Stomach (tissue), 9 donors: ENCODE results near the gene NUDT5. TPM values are rescaled to one million over a fixed set of nuclear protein-coding genes. Genes with fewer than 3 reads are reported as not detected.
"Not testable (repeated sequence)": the region's sequence is repeated elsewhere in the genome, so short reads cannot be mapped to it uniquely, and the experiment has no call there.

Experiments
- DNase-seq, 2 donors: peaks; one replicate each; pipeline versions ENCODE4 v3.0.0 to v3.0.0-alpha.2; 2013 to 2019
- H3K27ac ChIP-seq, 5 donors: fragments of 200-600 bp in 4 of 5; sonication (generic) in 4 of 5; one replicate each; pipeline ENCODE4 v1.5.1; 2013 to 2019; ENCODE audit warnings: mild to moderate bottlenecking in 1 of 5, moderate library complexity in 1 of 5
- H3K27me3 ChIP-seq, 3 donors: fragments of 200-600 bp; sonication (generic); one replicate each; pipeline ENCODE4 v1.5.1; 2017 to 2019; ENCODE audit warnings: mixed run types in 1 of 3
- H3K36me3 ChIP-seq, 4 donors: fragments of 200-600 bp; sonication (generic); 1 replicate in 3 of 4; 2 replicates in 1 of 4; pipeline ENCODE4 v1.5.1; 2016 to 2019
- H3K4me1 ChIP-seq, 4 donors: fragments of 200-600 bp; sonication (generic); one replicate each; pipeline ENCODE4 v1.5.1; 2016 to 2019
- H3K4me3 ChIP-seq, 4 donors: fragments of 200-600 bp; sonication (generic) in 3 of 4; one replicate each; pipeline ENCODE4 v1.5.1; 2016 to 2019; ENCODE audit warnings: mild to moderate bottlenecking in 1 of 4
- H3K9me3 ChIP-seq, 4 donors: fragments of 200-600 bp; sonication (generic); one replicate each; pipeline ENCODE4 v1.5.1; 2016 to 2019
- EP300 ChIP-seq: sonication (generic); formaldehyde crosslinking; IDR thresholded peaks from one replicate; pipeline ENCODE4 v1.6.1; 2017; ENCODE audit warnings: antibody characterized with exemption
- POLR2A ChIP-seq, 4 donors: fragments of 450-650 bp; IDR thresholded peaks; one replicate each; pipeline ENCODE4 v1.6.1; 2016; ENCODE audit warnings: antibody characterized with exemption in 4 of 4, control low read depth in 2 of 4, mild to moderate bottlenecking in 1 of 4, moderate library complexity in 1 of 4
- POLR2AphosphoS5 ChIP-seq, 3 donors: sonication (generic); formaldehyde crosslinking; IDR thresholded peaks; one replicate each; pipeline ENCODE4 v1.6.1; 2016; ENCODE audit warnings: antibody characterized with exemption in 3 of 3
- whole genome bisulfite sequencing, 5 donors: extraction: QIAGEN DNeasy Blood & Tissue Kit in 3 of 5; methylation state at CpG; one replicate each; pipeline versions ENCODE4 v1.1.5 to v1.1.7; 2013 to 2018; 5-methylcytosine and 5-hydroxymethylcytosine counted together
- intact Hi-C: fragments of 100-400 bp; cut with DNase I; formaldehyde crosslinking; loops from one replicate; pipeline ENCODE4 v1.15.1; 2023; ENCODE audit warnings: low total_unique reads
- polyA plus RNA-seq, 3 donors: library from polyadenylated mRNA; stranded (reverse); fragments of 200-250 nt; gene quantifications; one replicate each; pipeline ENCODE4 v1.2.3, GENCODE V29; 2013
- total RNA-seq, 5 donors: library from RNA; depleted of rRNA; stranded (reverse); fragments of >200 nt; gene quantifications; one replicate each; pipeline versions ENCODE4 v1.1.0 to v1.2.3, GENCODE V29; 2014 to 2016
- TF ChIP-seq, protein P1 (sequence below), 7 experiments: fragments of 450-650 bp in 4 of 7; fragments of 200-600 bp in 3 of 7; sonication (generic) in 3 of 7; IDR thresholded peaks; one replicate each; pipeline ENCODE4 v1.5.1; 2016 to 2019; ENCODE audit warnings: antibody characterized with exemption in 7 of 7, control low read depth in 2 of 7, mild to moderate bottlenecking in 1 of 7
- donor health status: healthy with polysubstance abuse.
- donor health status: Bipolar disorder and iron deficiency.
- donor health status: healthy.

NUDT5 gene
- total and polyA plus RNA-seq, 8 donors, result 21.4 to 49.4 (median 38.7) TPM

DNA sequence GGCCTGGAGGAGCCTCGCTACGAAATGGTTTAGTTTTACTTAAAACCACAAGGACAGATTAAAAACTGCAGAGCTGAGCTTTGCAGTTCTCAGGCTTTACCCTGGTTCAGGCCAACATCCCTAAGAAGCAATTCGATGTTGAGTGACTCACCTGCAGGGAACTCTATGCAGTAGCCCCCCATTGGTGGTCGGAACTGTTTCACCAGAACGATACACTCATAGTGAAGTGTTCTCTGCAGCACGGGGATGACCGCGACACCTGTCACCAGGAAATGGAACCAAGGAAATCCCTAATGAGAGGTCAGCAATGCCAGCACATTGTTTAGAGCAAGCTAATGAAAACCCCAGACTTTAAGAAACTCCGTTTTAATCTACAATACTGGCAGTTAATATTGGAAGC is 18.0 kb downstream of the NUDT5 start:
- 83 to 94% (median 92%) methylated on average over 9 of the region's 9 CpGs for WGBS, 5 donors
- no peak overlapping the region for H3K4me3 ChIP-seq
- intact Hi-C loops, result no loop called here
- TF ChIP-seq EP300 (no peak), POLR2A (IDR thresholded peaks at IDR 0.05) (no peak), POLR2AphosphoS5 (IDR thresholded peaks at IDR 0.05) (no peak)
- TF ChIP-seq, protein P1, sequence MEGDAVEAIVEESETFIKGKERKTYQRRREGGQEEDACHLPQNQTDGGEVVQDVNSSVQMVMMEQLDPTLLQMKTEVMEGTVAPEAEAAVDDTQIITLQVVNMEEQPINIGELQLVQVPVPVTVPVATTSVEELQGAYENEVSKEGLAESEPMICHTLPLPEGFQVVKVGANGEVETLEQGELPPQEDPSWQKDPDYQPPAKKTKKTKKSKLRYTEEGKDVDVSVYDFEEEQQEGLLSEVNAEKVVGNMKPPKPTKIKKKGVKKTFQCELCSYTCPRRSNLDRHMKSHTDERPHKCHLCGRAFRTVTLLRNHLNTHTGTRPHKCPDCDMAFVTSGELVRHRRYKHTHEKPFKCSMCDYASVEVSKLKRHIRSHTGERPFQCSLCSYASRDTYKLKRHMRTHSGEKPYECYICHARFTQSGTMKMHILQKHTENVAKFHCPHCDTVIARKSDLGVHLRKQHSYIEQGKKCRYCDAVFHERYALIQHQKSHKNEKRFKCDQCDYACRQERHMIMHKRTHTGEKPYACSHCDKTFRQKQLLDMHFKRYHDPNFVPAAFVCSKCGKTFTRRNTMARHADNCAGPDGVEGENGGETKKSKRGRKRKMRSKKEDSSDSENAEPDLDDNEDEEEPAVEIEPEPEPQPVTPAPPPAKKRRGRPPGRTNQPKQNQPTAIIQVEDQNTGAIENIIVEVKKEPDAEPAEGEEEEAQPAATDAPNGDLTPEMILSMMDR (IDR thresholded peaks at IDR 0.05), result no peak
- no peaks in the 10 kb centered on the region for H3K27me3 ChIP-seq
- H3K9me3 ChIP-seq, result no peaks in the 10 kb centered on the region
- DNase-seq, result no peak
- no peaks in the 10 kb centered on the region for H3K4me1 ChIP-seq
- H3K27ac ChIP-seq, result no peak overlapping the region
- H3K36me3 ChIP-seq, result peaks cover 28 to 100% (median 98%) of the 10 kb centered on the region in 4 donors

DNA sequence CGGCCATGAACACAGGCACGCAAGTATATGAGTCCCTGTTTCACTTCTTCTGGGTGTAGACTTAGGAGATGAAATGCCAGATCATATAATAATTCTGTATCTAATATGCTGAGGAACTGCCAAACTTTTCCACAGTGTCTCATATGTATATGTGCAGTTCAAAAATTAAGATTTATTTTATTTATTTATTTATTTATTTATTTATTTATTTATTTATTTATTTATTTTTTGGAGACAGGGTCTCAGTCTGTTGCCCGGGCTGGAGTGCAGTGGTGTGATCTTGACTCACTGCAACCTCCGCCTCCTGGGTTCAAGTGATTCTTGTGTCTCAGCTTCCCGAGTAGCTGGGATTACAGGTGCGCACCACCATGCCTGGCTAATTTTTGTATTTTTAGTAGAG is 24.2 kb downstream of the NUDT5 start:
- WGBS, 5 donors, result 88 to 97% (median 90%) methylated on average over 6 of the region's 6 CpGs
- intact Hi-C loops, H3K4me1 ChIP-seq, H3K27me3 ChIP-seq, DNase-seq, H3K4me3 ChIP-seq, H3K9me3 ChIP-seq, H3K27ac ChIP-seq: not testable (repeated sequence)
- peaks cover 47 to 100% (median 100%) of the 10 kb centered on the region in 4 donors for H3K36me3 ChIP-seq

DNA sequence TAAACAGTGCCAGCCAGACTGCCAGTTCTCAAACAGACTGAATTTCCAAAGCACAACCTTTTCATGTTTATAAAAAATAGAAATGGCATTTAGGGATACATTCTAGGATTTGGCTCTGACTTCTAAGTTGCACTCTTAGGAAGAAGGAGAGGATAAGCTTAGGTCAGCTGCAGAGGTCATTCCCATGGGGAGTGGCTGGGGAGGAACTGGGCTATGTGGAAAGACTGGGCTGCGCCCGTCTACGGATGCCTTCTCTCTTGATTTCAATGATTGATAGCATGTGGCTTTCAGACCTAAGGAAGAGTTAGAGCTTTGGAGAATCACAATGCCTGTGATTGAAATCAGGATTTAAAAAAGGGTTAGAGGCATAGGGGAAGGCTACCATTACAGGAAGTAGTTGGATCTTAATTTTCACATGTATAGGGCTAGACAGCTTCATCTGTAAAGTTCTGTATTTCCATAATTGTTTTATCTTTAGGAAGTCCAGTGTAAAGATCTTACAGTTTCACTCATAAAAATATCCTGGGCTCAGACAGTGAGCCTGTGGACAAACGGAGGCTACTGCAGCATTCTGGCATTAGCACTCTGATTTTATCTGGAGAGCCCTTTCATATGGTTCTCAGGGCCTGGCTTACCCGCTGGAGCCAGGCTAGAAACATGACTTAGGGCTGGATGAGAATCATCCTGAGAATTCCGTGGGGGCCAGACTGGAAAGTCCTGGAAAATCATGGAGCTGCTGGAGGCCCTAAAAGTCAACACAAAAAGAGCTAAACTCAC is 29.5 kb downstream of the NUDT5 start:
- no peaks in the 10 kb centered on the region for H3K9me3 ChIP-seq
- H3K4me1 ChIP-seq, result no peaks in the 10 kb centered on the region
- intact Hi-C loops, result no loop called here
- WGBS, 5 donors, result 77 to 92% (median 89%) methylated on average over 6 of the region's 6 CpGs
- no peak for DNase-seq
- H3K27me3 ChIP-seq, result no peaks in the 10 kb centered on the region
- H3K4me3 ChIP-seq, result no peak overlapping the region
- H3K27ac ChIP-seq, result no peak overlapping the region
- no peak for TF ChIP-seq EP300
- TF ChIP-seq, protein P1 (IDR thresholded peaks at IDR 0.05), result no peak
- TF ChIP-seq POLR2A (IDR thresholded peaks at IDR 0.05), result no peak
- TF ChIP-seq POLR2AphosphoS5 (IDR thresholded peaks at IDR 0.05), result no peak
- peaks cover 28 to 100% (median 100%) of the 10 kb centered on the region in 4 donors for H3K36me3 ChIP-seq

DNA sequence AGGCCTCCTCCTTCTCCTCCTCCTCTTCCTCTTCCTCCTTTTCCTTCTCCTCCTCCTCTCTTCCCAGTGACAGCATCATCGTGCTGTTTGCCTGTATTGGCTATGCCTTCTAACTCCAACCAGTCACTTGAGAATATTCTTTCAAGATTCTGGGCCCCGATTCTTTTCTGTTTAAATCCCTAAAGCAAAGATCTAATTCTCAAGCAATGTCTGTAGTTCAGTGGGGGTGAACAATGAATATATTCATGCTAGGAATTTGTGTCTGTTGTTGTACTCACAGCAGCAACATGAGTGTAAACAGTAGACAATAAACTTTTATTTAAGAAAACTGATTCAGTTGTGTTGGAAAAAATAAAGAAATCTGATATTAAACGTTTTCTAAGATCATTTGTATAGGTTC is 30.7 kb downstream of the NUDT5 start:
- intact Hi-C loops, result no loop called here
- H3K4me1 ChIP-seq, result no peaks in the 10 kb centered on the region
- peaks cover 26 to 100% (median 98%) of the 10 kb centered on the region in 4 donors for H3K36me3 ChIP-seq
- H3K27me3 ChIP-seq, result no peaks in the 10 kb centered on the region
- H3K27ac ChIP-seq, result no peak overlapping the region
- 74 to 84% (median 82%) methylated on average over 3 of the region's 3 CpGs for WGBS, 5 donors
- no peak for TF ChIP-seq EP300
- TF ChIP-seq, protein P1 (IDR thresholded peaks at IDR 0.05), result no peak
- no peak for TF ChIP-seq POLR2A (IDR thresholded peaks at IDR 0.05)
- no peak for TF ChIP-seq POLR2AphosphoS5 (IDR thresholded peaks at IDR 0.05)
- no peak for DNase-seq
- H3K9me3 ChIP-seq, result no peaks in the 10 kb centered on the region
- H3K4me3 ChIP-seq, result no peak overlapping the region

DNA sequence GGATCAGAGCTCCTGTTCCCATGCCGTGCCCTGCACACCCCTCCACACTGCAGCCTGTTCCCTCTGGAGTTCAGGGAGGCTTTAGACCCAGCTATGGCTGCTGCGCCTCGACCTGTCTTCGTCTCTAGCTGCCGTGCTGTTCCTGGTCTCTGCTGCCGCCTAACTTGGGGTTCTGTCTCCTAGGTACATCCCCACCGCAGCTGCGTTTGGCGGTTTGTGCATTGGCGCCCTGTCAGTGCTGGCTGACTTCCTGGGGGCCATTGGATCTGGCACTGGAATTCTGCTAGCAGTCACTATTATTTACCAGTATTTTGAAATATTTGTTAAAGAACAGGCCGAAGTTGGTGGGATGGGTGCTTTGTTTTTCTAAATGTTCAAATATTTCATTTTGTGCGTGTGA is 31.6 kb downstream of the NUDT5 start:
- Histone ChIP-seq H3K36me3 (peaks cover 24 to 100% (median 98%) of the 10 kb centered on the region in 4 donors), H3K27ac (no peak overlapping the region), H3K27me3 (no peaks in the 10 kb centered on the region), H3K9me3 (no peaks in the 10 kb centered on the region), H3K4me1 (no peaks in the 10 kb centered on the region), H3K4me3 (no peak overlapping the region)
- no peak for DNase-seq
- TF ChIP-seq POLR2A (IDR thresholded peaks at IDR 0.05), result no peak
- no peak for TF ChIP-seq POLR2AphosphoS5 (IDR thresholded peaks at IDR 0.05)
- TF ChIP-seq, protein P1 (IDR thresholded peaks at IDR 0.05), result no peak
- TF ChIP-seq EP300, result no peak
- intact Hi-C loops, result no loop called here
- WGBS, 5 donors, result 90 to 93% (median 91%) methylated on average over 11 to 12 of the region's 12 CpGs
